DND-41 (cell line): ENCODE data around the gene GLS.

ENCODE experiments used
- CTCF ChIP-seq: IDR thresholded peaks from 2 replicates; pipeline ENCODE4 v1.5.1; 2012; ENCODE audit warnings: borderline replicate concordance, low read length, moderate library complexity, mild to moderate bottlenecking; ENCODE audit not compliant: poor library complexity, severe bottlenecking; ENCODE audit errors: extremely low read depth
- EZH2 ChIP-seq: IDR thresholded peaks from 3 replicates; pipeline ENCODE4 v1.6.1; 2012; ENCODE audit warnings: borderline replicate concordance, low read depth, mild to moderate bottlenecking, moderate library complexity, low read length, inconsistent platforms; ENCODE audit not compliant: severe bottlenecking

- TF ChIP-seq CTCF, result no peak
- TF ChIP-seq EZH2, result no peak
Observed at GRCh38 chr2:190853531-190854383, 26.9 kb upstream of the GLS start.
